NOMO-1 treated with DMSO at 0.1 percent for 48 hours (cell line): ENCODE data around the gene UCKL1.
"Not testable (repeated sequence)": the region's sequence is repeated elsewhere in the genome, so short reads cannot be mapped to it uniquely, and the experiment has no call there.

Experiments used
- DNase-seq: peaks from one replicate; lab custom pipeline; 2025; ENCODE audit not compliant: unreplicated experiment; lab: John Stamatoyannopoulos, UW

Gene UCKL1

DNA sequence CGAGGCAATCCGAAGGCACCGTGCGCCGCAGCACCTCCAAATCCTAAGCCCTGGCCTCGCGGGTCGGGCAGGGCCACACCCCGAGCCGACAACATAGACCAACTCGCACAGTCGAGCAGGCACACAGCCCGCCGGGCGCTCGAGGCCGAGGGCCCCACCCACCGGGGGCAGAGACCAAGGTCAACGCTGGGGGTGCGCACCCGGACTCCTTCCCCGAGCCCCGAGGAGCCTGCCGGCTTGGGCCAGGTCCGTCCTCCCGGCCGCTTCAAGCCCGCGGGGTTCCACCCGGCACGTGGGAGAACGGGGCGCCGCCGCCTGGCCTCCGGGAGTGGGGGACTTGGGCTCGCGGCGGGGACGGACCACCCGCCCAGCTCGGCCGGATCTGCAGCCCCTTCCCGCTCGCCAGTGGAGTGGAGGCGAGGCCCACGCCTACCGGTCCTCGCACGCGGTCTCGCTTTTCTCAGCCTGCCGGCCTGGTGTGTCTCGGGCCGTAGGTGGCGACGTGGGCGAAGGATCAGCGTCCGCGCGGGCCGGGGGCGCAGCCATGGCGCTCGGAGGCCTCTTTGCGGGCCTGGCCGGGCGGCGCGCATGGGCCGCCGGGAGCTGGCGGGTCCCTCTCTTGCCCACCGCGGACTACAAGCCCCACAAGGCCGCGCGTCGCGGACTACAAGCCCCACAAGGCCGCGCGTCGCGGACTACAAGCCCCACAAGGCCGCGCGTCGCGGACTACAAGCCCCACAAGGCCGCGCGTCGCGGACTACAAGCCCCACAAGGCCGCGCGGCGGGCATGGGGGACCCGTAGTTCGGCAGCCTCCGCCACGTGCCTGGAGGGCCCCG, at the start of gene UCKL1:
UCKL1 (minus strand) TSS at position 590 of the 837 bp plus-strand sequence; CDS start at position 546, 44 bp downstream.
- peak; percentile 80 for DNase-seq

DNA sequence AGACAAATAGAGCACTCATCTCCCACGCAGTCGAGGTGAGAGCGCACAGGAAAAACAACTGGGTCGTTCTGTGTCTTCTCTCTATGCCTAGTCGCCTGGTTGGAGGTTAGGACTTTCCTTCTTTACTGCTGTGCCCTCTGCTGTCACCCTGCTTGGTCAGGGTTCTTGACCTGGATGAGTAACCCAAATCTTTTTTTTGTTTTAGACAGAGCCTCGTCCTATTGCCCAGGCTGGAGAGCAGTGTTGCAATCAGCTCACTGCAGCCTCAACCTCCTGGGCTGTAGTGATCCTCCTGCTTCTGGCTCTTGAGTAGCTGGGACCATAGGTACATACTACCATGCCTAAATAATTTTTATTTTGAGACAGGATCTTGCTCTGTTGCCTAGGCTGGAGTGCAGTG, 49.2 kb upstream of the UCKL1 start:
- DNase-seq: no peak

DNA sequence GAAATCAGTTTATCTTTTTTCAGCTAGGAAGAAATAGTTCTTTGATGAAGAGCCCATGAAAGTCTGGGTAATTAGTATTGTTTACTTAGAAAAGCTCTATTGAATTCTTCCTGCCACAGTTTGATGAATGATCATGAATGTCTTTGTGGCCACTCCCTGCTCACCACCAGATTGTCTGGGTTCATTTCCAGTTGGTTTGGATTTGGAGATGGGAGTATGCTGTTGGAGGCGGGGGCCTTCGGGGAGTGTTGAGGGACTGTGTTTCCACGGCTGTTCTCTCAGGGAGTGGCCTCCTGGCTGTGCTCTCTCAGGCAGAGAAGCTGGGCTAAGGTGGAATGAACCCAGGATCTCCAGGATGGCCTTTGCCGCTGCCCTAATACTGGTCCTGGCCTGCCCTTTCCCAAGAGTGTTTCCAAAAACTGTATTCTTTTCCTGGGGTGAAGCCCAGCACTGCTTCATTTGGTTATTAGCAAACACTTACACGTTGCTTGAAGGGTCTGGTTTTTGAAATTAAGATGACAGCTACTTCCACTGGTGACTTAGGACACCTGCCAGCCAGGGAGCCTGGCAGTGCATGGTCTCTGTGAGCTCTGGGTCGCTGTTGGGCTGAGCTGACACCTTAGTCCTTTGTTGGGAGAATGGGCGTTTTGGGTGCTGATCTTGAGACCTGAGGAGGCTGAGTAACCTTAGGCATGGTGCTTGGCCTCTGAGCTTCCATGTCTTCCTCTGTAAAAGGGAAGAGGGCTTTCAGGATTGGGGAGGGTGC, 47.9 kb upstream of the UCKL1 start:
- no peak for DNase-seq

DNA sequence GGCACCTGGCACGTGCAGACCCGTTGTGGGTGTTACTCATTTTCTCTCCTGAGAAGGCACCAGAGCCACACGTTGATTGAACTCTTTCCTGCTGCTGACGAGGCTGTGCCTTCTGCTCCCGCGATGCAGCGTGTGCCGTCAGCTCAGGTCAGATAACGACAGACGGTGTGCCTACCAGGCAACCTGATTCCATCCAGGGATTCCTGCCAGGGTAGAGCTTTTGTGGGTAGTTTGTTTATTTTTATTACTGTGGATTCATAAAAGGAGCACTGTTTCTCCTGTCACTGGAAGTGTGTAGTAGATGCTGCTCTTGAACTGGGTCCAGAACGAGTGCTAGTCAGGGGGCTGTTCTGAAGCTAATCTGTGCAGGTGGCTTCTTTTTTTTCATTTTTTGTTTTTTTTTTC, 45.4 kb upstream of the UCKL1 start:
- no peak for DNase-seq

DNA sequence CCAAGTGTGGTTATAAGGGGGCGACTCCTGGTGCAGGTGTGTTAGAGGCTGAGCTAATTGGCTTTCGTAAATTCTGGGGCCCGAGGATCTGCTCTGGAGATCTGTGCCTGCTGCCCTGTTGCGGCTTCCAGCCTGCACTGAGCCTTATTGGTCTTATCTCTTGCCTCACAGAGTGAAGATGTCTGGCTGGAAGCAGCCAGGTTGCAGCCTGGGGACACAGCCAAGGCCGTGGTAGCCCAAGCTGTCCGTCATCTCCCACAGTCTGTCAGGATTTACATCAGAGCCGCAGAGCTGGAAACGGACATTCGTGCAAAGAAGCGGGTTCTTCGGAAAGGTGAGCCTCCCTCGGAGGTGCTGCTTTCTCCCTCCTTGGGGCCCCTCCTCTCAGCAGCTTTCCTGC, 44.7 kb upstream of the UCKL1 start:
- no peak for DNase-seq

DNA sequence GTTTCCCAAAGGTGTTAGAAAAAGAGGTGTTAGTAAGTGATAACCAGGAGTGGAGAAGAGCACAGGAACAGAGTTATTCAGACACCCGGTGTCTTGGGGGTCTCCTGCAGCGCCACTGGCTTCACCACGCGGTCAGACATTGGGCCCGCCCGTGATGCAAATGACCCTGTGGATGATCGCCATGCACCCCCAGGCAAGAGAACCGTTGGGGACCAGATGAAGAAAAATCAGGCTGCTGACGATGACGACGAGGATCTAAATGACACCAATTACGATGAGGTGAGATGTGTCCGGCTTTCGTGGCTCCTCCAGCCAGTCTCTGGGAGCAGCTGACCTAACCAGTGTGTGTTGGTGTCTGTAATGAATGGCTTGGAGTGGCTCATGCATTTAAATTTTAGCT, 26.7 kb upstream of the UCKL1 start:
- no peak for DNase-seq

DNA sequence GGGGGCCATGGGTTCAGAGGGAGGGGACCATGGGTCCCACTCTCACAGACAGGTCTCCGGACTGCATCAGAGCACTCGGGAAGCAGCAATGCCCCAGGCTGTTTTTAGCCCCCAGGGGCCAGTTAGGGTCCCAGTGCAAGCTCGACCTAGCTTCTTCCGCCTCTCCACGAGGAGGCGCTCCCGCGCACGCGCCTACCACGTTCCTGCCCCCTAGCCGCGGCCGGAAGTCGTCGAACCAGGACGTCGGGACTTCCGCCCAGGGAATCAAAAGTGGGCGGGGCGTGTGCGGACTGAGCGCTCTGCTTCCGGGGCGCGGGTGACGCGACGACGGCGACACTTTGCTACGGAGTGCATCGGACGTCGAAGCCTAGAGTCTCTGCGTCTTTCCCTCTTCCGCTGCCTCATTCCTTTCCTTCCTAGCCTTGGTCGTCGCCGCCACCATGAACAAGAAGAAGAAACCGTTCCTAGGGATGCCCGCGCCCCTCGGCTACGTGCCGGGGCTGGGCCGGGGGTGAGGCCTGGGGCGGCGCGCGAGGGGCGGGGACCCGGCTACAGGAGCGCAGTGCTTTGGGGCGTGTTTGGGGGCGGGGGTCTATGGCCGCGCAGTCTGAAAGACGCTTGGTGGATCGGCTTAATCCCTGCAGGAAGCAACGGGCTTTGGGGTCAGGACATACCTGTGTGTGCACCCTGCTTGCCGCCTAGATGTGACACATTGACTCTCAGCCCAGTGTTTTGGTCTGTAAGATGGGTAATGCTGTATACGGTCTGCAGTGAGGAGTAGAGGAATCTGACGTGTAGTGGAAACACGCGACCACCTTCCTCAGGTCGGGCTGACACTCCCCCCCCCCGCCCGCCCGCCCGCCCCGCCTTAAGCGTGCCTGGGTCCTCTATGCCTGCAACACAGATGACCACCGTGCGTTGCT, 24.9 kb upstream of the UCKL1 start, which contains the start of gene PRPF6:
PRPF6 (plus strand) TSS at position 327 of the 923 bp plus-strand sequence; CDS start at position 441, 114 bp downstream.
- peak; percentile 97 for DNase-seq

DNA sequence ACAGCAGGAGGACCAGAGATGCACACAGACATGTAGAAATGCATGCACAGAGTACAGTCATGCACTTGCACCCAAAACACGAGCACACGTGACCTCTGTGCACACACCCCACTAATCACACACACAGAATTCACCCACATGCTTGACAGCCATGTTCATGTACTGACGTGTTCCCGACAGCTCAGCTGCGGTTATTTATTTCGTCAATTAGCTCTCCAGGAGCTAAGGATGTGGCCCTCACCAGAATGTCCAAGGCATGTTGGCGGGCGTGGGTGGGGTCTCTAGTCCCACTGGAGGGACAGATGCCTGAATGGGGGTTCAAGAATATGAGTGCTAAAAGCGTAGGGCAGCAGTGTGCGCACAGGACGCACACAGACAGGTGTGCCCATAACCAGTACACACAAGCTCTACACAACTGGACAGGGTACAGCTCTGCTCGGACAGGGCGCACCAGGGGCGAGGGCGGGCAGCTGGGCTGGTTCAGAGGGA, 24.1 kb upstream of the UCKL1 start:
- no peak for DNase-seq

DNA sequence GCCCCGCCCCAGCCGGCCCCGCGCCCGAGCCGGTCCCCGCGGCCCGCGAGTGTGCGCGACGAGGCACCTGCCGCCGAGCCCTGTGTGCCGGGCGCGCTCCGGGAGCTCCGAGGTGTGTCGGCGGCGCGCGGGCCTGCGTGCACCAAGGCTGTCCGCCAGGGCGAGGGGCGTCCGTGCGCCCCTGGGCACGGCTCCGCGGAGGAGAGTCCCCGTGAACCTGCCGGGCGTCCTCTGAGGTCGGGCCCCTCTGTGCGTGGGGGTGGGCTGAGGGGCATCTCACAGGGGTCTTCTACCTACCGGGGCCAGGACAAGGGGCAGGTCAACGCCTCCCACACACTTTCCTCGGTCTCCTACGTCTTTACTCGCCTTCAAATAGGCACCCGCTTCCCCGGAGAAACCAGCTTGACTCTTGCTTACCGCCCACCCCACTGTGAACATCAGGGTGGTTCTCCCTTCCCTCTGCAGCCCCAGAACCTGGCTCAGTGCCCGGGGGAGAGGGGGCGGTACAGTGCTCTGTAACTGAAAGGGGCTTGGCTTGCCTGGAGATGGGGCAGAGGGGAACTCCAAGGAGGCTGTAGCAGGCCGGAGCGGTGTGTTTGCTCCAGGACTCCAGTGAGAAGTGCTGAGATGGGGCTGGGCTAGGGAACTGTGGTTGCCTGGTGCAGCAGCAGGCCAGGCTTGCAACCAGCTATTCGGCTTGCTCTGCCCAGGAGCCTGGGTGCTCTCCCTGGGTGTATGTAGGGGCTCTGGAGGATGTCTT, 23.5 kb upstream of the UCKL1 start, which contains the start of gene SAMD10:
SAMD10 (minus strand) TSS at position 86 of the 760 bp plus-strand sequence. CDS start 175 bp downstream, outside the sequence.
- peak; percentile 43 for DNase-seq

DNA sequence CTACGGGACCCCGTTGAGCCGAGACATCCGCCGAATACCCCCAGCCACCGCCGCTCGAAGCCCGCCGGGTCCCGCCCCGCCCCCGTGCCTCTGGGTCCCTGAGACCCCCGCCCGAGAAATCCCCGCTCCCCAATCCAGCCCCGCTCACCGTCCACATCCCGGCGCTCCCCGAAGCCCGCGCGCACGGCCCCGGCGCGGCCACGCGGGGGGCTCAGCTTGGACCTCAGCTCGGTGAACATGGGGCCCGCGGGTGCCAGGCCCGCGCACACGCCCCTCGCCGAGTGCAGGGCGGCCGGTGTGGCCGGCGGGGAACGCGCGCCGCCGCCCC, 23.0 kb upstream of the UCKL1 start:
- DNase-seq: no peak

DNA sequence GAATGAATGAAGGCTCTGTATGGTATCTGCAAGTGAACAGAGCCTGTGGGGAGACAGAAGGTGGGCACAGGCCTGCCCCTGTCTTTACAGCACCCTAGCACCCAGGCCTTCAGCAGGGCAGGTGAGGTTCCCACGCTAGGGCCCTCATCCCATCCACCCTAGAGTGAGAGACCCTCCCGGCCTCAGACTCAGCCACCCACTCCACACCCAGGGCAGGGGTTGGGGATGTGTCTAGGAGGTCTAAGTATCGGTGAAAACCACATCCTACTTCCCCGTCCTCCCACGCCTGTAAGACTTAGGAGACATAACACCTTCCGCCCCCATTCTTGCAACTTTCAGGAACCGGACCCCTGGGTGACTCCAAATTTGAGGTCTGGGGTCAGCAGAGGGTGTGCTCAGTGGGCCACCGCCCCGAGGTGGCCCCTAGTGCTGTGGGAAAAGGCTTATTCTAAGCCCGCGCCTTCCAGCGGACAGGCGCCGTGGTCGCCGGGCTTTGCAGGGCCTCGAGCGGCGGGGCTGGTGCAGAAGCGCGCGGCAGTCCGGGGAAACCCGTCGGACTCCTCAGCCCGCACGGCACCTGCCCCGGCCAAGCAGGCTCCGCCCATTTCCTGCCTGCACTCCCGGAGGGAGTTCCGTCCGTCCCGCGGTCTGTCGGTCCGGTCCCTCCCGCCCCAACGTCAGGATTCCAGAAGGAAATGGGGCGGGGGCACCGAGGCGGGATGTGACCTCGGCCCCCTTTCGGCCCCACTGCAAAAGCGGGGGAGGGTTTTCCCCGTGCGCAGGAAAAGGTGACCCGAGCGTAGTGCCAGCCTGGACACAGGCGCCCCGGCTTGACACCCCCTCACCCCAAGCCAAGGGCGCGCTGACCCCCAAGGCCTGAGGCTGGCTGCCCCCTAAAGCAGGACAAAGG, 22.4 kb upstream of the UCKL1 start:
- peak; percentile 10 for DNase-seq

DNA sequence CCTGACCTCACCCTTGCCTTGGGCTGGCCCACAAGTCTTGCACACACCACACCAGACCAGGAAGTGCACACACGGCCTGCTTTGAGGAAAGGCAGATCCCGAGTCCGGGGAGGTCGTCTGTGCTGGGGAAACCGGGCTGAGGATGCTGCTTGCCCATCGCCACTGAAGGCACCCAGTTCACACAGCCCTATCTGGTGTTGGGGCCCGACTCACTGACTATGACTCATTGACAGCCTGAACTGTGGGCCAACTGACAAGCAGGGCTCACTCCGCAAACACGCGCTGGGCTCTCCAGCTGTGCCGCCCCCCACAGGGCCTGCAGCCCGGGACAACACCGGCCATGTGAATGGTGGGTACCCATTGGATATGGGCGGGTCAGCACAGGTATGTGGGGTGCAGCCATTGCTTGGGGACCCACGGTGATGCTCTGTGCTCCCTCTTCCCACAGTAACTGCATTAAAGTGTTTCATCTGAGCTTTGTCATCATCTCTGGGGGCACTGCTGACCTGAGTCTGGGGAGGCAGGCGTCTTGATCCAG, 21.6 kb upstream of the UCKL1 start:
- DNase-seq: peak; percentile 45

DNA sequence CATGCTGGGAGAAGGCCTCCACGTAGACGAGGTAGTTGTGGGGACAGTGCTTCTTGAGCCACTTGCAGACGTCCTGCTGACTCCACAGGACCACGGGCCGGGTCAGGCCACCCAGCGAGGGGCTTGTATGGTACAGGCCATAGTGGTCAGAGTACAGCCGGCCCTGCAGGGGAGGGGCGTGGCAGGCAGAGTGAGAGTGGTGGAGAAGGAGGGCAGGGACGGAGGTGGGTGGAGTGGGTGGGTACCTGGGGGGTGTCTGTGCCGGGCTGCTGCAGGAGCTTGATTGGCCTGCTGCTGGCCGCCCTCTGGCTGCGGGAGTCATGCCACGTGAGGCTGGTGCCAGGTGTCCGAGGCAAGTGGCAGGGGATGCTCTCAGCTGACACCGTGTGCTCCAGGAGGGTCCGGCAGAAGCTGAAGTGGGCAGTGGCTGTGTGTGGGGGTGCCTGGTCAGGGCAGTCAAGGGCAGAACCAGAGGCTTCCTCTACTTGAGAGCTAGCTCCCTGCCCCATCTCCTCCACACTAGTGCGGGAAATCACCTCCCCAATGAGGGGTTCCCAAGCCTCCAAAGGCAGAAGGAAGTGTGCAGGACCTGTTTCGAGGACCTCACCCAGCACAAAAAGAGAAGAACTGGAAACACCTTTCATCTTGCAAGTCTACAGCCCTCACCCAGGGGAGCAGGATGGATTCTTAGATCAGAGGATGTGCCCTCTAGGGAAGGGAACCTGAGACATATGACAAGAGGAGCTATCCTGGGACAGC, 20.9 kb upstream of the UCKL1 start:
- no peak for DNase-seq

DNA sequence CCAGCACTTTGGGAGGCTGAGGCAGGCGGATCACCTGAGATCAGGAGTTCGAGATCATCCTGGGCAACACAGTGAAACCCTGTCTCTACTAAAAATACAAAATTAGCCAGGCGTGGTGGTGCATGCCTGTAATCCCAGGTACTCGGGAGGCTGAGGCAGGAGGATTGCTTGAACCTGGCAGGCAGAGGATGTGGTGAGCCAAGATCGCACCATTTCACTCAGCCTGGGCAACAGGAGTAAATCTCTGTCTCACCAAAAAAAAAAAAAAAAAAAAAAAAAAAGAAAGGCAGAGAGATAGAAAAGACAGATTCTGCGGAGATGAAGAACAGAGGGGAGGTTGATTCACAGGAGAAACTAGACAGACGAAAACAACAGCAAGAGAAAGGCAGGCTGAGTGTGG, 20.3 kb upstream of the UCKL1 start:
- DNase-seq: not testable (repeated sequence)

DNA sequence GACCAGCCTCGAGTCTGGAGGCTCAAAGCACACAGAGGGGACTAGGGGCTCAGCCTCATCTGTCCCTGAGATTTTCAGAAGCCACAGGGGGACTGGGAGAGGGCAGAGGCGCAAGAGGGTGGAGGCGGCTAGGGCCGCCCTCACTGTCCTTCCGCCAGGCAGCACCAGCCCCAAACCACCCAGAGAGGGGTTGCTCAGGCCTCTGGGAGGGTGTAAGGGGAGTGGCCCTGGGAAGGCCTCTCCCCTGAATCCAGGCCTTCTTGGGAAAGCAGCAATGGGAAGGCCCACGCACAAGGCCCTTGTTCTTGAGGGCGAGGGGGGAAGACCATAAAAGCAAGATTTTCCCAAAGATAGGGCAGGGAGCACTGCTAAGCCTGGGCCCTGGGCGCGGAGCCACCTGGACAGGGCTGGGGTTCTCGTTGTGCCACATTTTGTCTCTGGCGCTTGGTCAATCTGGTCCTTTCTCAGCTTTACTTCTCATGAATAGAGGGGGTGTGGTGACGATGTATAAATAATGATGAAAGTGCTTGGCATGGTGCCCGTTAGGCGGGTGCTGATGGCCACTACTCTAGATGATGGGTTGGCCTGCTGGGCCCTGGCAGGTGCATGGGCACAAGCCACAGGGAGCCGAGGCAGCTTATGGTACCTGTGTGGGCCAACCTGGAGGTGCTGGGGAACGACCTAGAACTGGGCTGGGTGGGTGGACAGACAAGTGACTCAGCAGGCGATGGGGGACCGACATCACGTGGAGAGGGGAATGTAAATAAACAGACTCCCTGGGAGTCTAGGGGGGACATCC, 18.4 kb upstream of the UCKL1 start:
- no peak for DNase-seq

DNA sequence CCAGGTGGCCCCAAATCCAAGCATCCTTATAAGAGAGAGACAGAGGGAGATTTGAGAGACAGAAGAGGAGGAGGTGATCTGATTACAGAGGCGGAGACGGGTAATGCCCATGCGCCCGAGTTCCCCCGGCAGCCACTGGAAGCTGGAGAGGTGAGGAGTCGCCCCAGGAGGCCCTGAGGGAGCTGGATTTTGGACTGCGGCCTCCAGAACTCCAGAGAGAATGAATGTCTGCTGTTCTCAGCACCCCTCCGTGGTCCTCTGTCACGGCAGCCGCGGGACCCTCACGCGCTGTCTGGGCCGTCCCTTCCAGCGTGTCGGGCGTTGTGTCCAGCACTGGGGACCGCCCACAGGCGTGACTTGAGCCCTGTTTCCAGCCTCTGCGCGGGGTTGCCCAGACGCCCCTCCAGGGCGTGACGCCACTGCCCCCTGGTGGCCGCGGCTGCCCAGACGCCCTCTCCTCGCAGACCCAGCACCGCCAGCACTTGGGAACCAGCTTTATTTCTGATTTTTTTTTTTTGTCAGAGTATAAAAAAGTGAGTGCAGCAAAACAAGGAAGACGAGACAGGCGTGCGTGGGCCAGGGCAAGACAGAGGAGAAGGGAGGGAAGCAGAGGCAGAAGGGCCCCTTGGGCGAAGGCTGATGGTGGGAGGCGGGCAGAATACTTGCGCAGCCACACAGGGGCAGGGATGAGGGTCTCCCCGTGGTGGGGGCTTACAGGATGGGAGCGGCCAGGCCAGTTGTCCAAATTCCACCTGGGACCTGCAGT, 17.6 kb upstream of the UCKL1 start:
- peak; percentile 74 for DNase-seq

DNA sequence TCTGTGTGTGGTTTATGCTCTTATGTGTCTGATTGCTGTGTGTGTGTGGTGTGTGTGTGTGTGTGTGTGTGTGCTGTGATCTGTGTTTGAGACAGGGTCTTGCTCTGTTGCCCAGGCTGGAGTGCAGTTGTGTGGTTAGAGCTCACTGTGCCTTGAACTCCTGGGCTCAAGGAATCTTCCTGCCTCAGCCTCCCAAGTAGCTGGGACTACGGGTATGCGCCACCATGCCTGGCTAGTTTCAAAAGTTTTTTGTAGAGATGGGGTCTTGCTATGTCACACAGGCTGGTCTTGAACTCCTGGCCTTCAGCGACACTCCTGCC, 16.9 kb upstream of the UCKL1 start:
- DNase-seq: no peak
